Measurements from ENCODE around the gene DUSP22.

DUSP22 gene

GRCh38 chr6:296151-297122, 4.2 kb downstream of the DUSP22 start:
- no peak for DNase-seq (ENCODE audit: low read depth)

GRCh38 chr6:297571-298232, 5.4 kb downstream of the DUSP22 start:
- no peak for DNase-seq (ENCODE audit: low read depth)

GRCh38 chr6:298233-299103, 6.2 kb downstream of the DUSP22 start:
- no peak for DNase-seq (ENCODE audit: low read depth)

- DNase-seq (ENCODE audit: low read depth): no peak
These were observed 7.1 kb downstream of the DUSP22 start for GRCh38 chr6:299104-299980.

GRCh38 chr6:300026-300425, 7.7 kb downstream of the DUSP22 start:
- DNase-seq (ENCODE audit: low read depth): no peak

GRCh38 chr6:300494-301198, 8.4 kb downstream of the DUSP22 start:
- no peak for DNase-seq (ENCODE audit: low read depth)

GRCh38 chr6:301526-301925, 9.2 kb downstream of the DUSP22 start:
- DNase-seq (ENCODE audit: low read depth): no peak

GRCh38 chr6:301929-302705, 9.8 kb downstream of the DUSP22 start:
- no peak for DNase-seq (ENCODE audit: low read depth)

GRCh38 chr6:302760-303159, 10.5 kb downstream of the DUSP22 start:
- no peak for DNase-seq (ENCODE audit: low read depth)

- DNase-seq (ENCODE audit: low read depth): no peak
These were observed 11.0 kb downstream of the DUSP22 start for GRCh38 chr6:303263-303662.

- no peak for DNase-seq (ENCODE audit: low read depth)
These were observed 11.8 kb downstream of the DUSP22 start for GRCh38 chr6:303948-304558.

GRCh38 chr6:304833-305370, 12.6 kb downstream of the DUSP22 start:
- no peak for DNase-seq (ENCODE audit: low read depth)

- DNase-seq (ENCODE audit: low read depth): no peak
These were observed 13.3 kb downstream of the DUSP22 start for GRCh38 chr6:305371-306206.

GRCh38 chr6:306641-307061, 14.4 kb downstream of the DUSP22 start:
- no peak for DNase-seq (ENCODE audit: low read depth)

GRCh38 chr6:307065-307814, 15.0 kb downstream of the DUSP22 start:
- no peak for DNase-seq (ENCODE audit: low read depth)

- no peak for DNase-seq (ENCODE audit: low read depth)
These were observed 15.6 kb downstream of the DUSP22 start for GRCh38 chr6:307874-308273.

- DNase-seq (ENCODE audit: low read depth): no peak
These were observed 16.0 kb downstream of the DUSP22 start for GRCh38 chr6:308307-308706.

All from HS-5 (cell line).